Trophoblast cell (in vitro differentiated cells and primary cell): Measurements from ENCODE around the gene IRS1.

Experiments
- DNase-seq, 2 donors: peaks; one replicate each; pipeline ENCODE4 v3.0.0-alpha.2; 2016
- H2AFZ ChIP-seq: 2 replicates; pipeline ENCODE4 v1.6.1; 2013; ENCODE audit warnings: low read length, moderate library complexity, mild to moderate bottlenecking; ENCODE audit not compliant: insufficient read depth, poor library complexity
- H2AK5ac ChIP-seq: 2 replicates; pipeline ENCODE4 v1.6.1; 2013; ENCODE audit warnings: mild to moderate bottlenecking, low read length
- H2BK120ac ChIP-seq: 2 replicates; pipeline ENCODE4 v1.6.1; 2013; ENCODE audit warnings: low read length, mild to moderate bottlenecking, moderate library complexity; ENCODE audit not compliant: insufficient read depth, poor library complexity
- H2BK12ac ChIP-seq: 2 replicates; pipeline ENCODE4 v1.6.1; 2013; ENCODE audit warnings: mild to moderate bottlenecking, low read length, moderate library complexity
- H2BK5ac ChIP-seq: 2 replicates; pipeline ENCODE4 v1.6.1; 2013; ENCODE audit warnings: low read length, low read depth, moderate library complexity, mild to moderate bottlenecking; ENCODE audit not compliant: poor library complexity
- H3K14ac ChIP-seq: 2 replicates; pipeline ENCODE4 v1.6.1; 2013; ENCODE audit warnings: mild to moderate bottlenecking, low read length
- H3K18ac ChIP-seq: 2 replicates; pipeline ENCODE4 v1.6.1; 2013; ENCODE audit warnings: mild to moderate bottlenecking, low read length
- H3K23ac ChIP-seq: 2 replicates; pipeline ENCODE4 v1.6.1; 2013; ENCODE audit warnings: low read length
- H3K27ac ChIP-seq: 2 replicates; pipeline ENCODE4 v1.5.1; 2013; ENCODE audit warnings: low read depth, mild to moderate bottlenecking, inconsistent platforms, low read length, moderate library complexity
- H3K27me3 ChIP-seq: 2 replicates; pipeline ENCODE4 v1.6.1; 2013; ENCODE audit warnings: inconsistent platforms, mild to moderate bottlenecking, low read length, moderate library complexity; ENCODE audit not compliant: insufficient read depth
- H3K36me3 ChIP-seq, 2 experiments: 1 replicate in 1 of 2; 2 replicates in 1 of 2; pipeline ENCODE4 v1.6.1; 2013; ENCODE audit warnings: low read length in 2 of 2, mild to moderate bottlenecking in 2 of 2, moderate library complexity in 1 of 2; ENCODE audit not compliant: insufficient read depth in 2 of 2, control insufficient read depth in 1 of 2
- H3K4ac ChIP-seq: 2 replicates; pipeline ENCODE4 v1.6.1; 2013; ENCODE audit warnings: low read depth, mild to moderate bottlenecking, low read length, moderate library complexity
- H3K4me1 ChIP-seq, 2 experiments: 1 replicate in 1 of 2; 2 replicates in 1 of 2; pipeline ENCODE4 v1.6.1; 2013; ENCODE audit warnings: low read length in 2 of 2, mild to moderate bottlenecking in 2 of 2, moderate library complexity in 1 of 2; ENCODE audit not compliant: insufficient read depth in 2 of 2, control insufficient read depth in 1 of 2
- H3K4me2 ChIP-seq: 2 replicates; pipeline ENCODE4 v1.6.1; 2013; ENCODE audit warnings: inconsistent platforms, mild to moderate bottlenecking, low read length, moderate library complexity
- H3K4me3 ChIP-seq: 2 replicates; pipeline ENCODE4 v1.5.1; 2013; ENCODE audit warnings: mild to moderate bottlenecking, low read depth, low read length, inconsistent platforms
- H3K79me1 ChIP-seq: one replicate; pipeline ENCODE4 v1.6.1; 2013; ENCODE audit warnings: low read length
- H3K79me2 ChIP-seq: 2 replicates; pipeline ENCODE4 v1.6.1; 2013; ENCODE audit warnings: low read length, mild to moderate bottlenecking; ENCODE audit not compliant: control insufficient read depth, insufficient read depth, poor library complexity
- H3K9ac ChIP-seq: 2 replicates; pipeline ENCODE4 v1.6.1; 2013; ENCODE audit warnings: mild to moderate bottlenecking, low read length
- H3K9me3 ChIP-seq: 2 replicates; pipeline ENCODE4 v1.6.1; 2013; ENCODE audit warnings: low read depth, mild to moderate bottlenecking, control low read depth, inconsistent platforms, low read length; ENCODE audit not compliant: insufficient read depth
- H4K12ac ChIP-seq: 2 replicates; pipeline ENCODE4 v1.6.1; 2013; ENCODE audit warnings: low read depth, mild to moderate bottlenecking, low read length, moderate library complexity
- H4K8ac ChIP-seq: 2 replicates; pipeline ENCODE4 v1.6.1; 2013; ENCODE audit warnings: low read depth, mild to moderate bottlenecking, low read length, moderate library complexity
- H4K91ac ChIP-seq: one replicate; pipeline ENCODE4 v1.6.1; 2013; ENCODE audit warnings: low read depth, mild to moderate bottlenecking, low read length, moderate library complexity
- WGBS: extraction: QIAGEN DNeasy Blood & Tissue Kit; methylation state at CpG from one replicate; pipeline ENCODE4 v1.1.7; 2013; ENCODE audit warnings: missing lambda C conversion rate; ENCODE audit not compliant: insufficient read length, insufficient coverage; ENCODE audit errors: extremely low coverage; 5-methylcytosine and 5-hydroxymethylcytosine counted together

IRS1 gene

DNA sequence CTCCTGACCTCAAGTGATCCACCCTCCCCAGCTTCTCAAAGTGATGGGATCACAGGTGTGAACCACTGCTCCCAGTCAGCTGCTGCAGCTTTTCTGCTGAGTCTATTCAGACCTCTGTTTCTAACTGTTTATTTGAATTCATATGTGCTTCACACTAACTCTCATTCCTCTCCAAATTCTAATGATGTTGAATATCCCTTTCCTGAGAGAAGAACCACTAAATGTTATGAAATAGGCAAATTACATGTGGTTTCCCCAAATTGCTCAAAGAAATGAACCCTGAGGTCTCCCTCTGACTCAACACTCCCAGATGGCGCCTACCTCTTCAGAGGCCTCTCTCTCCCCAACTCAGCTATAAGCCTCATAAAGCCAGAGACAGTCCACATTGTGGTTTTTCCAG, 98.6 kb downstream of the IRS1 start:
- no peak overlapping the region for H3K4me2 ChIP-seq
- no peaks in the 10 kb centered on the region for H3K79me2 ChIP-seq
- H2BK120ac ChIP-seq: no peak overlapping the region
- no peak for DNase-seq
- no peak overlapping the region for H3K4ac ChIP-seq
- H2AFZ ChIP-seq: no peak overlapping the region
- peaks cover 0 to 2% of the 10 kb centered on the region in 2 experiments for H3K4me1 ChIP-seq
- H3K9ac ChIP-seq: no peak overlapping the region
- no peak overlapping the region for H4K12ac ChIP-seq
- no peak overlapping the region for H2BK12ac ChIP-seq
- H4K8ac ChIP-seq: no peak overlapping the region
- H3K27ac ChIP-seq: no peak overlapping the region
- no peak overlapping the region for H4K91ac ChIP-seq
- H3K4me3 ChIP-seq: no peak overlapping the region
- no peaks in the 10 kb centered on the region for H3K36me3 ChIP-seq
- no peaks in the 10 kb centered on the region for H3K79me1 ChIP-seq
- H3K18ac ChIP-seq: no peak overlapping the region
- H3K27me3 ChIP-seq: no peaks in the 10 kb centered on the region
- no peak overlapping the region for H3K14ac ChIP-seq
- no peak overlapping the region for H2BK5ac ChIP-seq
- no CpG with 5 or more reads among the region's 1 CpG for WGBS
- no peak overlapping the region for H3K23ac ChIP-seq
- no peaks in the 10 kb centered on the region for H3K9me3 ChIP-seq
- no peak overlapping the region for H2AK5ac ChIP-seq

DNA sequence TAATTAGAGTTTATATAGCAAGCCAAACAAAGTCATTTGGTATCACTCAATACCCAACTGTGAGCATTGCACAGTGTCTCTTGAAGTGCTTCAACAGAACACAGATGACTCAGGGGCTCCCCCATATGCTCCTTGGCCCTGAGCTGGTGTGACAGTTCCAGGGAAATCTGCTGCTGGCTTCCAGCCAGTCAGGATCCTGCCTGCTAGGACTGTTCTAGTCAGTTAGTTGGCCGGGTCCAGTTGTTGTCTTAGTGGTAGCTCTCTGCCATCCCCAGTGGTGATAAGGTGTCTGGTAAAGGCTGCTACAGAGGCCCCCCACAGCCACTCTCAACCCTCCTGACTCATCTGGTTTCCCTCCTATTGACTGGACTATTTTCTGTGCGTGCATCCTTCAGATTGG, 100.3 kb downstream of the IRS1 start:
- H3K4me2 ChIP-seq: no peak overlapping the region
- H3K36me3 ChIP-seq: no peaks in the 10 kb centered on the region
- H3K4me1 ChIP-seq: peaks cover 0 to 2% of the 10 kb centered on the region in 2 experiments
- H3K4ac ChIP-seq: no peak overlapping the region
- H3K79me2 ChIP-seq: no peaks in the 10 kb centered on the region
- H3K79me1 ChIP-seq: no peaks in the 10 kb centered on the region
- no CpG with 5 or more reads among the region's 2 CpGs for WGBS
- no peak overlapping the region for H3K23ac ChIP-seq
- H2BK120ac ChIP-seq: no peak overlapping the region
- no peak overlapping the region for H3K18ac ChIP-seq
- no peak overlapping the region for H2AFZ ChIP-seq
- no peaks in the 10 kb centered on the region for H3K9me3 ChIP-seq
- H4K8ac ChIP-seq: no peak overlapping the region
- H3K27me3 ChIP-seq: no peaks in the 10 kb centered on the region
- H4K91ac ChIP-seq: no peak overlapping the region
- no peak overlapping the region for H2BK5ac ChIP-seq
- no peak overlapping the region for H4K12ac ChIP-seq
- no peak for DNase-seq
- no peak overlapping the region for H3K27ac ChIP-seq
- H2AK5ac ChIP-seq: no peak overlapping the region
- no peak overlapping the region for H3K14ac ChIP-seq
- no peak overlapping the region for H3K4me3 ChIP-seq
- no peak overlapping the region for H2BK12ac ChIP-seq
- H3K9ac ChIP-seq: no peak overlapping the region

DNA sequence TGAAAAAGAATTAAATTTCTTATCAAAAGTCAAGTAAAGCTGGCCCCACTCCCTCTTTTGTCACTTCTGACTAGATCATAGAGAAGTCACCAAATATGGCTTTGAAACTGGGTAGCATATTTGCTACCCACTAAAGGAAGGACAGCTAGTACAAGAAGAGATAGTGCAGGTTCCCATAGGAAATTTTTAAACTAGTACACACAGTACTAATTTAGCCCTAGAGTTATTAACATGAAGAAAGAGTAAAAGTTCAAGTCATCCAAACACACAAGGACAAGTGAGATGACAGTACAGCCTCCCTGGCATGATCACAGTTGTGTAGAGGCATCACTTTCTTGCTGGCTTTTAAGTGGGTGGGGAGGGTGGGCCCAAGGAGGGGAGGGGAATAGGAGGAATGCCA, 100.9 kb downstream of the IRS1 start:
- H3K14ac ChIP-seq: no peak overlapping the region
- H3K27ac ChIP-seq: no peak overlapping the region
- H2BK120ac ChIP-seq: no peak overlapping the region
- H3K4ac ChIP-seq: no peak overlapping the region
- H2AFZ ChIP-seq: no peak overlapping the region
- H3K79me2 ChIP-seq: no peaks in the 10 kb centered on the region
- H3K79me1 ChIP-seq: no peaks in the 10 kb centered on the region
- no peak overlapping the region for H3K9ac ChIP-seq
- H2BK5ac ChIP-seq: no peak overlapping the region
- H3K36me3 ChIP-seq: no peaks in the 10 kb centered on the region
- H4K8ac ChIP-seq: no peak overlapping the region
- H2BK12ac ChIP-seq: no peak overlapping the region
- no peak overlapping the region for H2AK5ac ChIP-seq
- no peak overlapping the region for H3K23ac ChIP-seq
- DNase-seq: no peak
- no peaks in the 10 kb centered on the region for H3K9me3 ChIP-seq
- H3K4me3 ChIP-seq: no peak overlapping the region
- no peaks in the 10 kb centered on the region for H3K27me3 ChIP-seq
- no peak overlapping the region for H4K12ac ChIP-seq
- H4K91ac ChIP-seq: no peak overlapping the region
- H3K4me2 ChIP-seq: no peak overlapping the region
- H3K4me1 ChIP-seq: peaks cover 0 to 2% of the 10 kb centered on the region in 2 experiments
- H3K18ac ChIP-seq: no peak overlapping the region

DNA sequence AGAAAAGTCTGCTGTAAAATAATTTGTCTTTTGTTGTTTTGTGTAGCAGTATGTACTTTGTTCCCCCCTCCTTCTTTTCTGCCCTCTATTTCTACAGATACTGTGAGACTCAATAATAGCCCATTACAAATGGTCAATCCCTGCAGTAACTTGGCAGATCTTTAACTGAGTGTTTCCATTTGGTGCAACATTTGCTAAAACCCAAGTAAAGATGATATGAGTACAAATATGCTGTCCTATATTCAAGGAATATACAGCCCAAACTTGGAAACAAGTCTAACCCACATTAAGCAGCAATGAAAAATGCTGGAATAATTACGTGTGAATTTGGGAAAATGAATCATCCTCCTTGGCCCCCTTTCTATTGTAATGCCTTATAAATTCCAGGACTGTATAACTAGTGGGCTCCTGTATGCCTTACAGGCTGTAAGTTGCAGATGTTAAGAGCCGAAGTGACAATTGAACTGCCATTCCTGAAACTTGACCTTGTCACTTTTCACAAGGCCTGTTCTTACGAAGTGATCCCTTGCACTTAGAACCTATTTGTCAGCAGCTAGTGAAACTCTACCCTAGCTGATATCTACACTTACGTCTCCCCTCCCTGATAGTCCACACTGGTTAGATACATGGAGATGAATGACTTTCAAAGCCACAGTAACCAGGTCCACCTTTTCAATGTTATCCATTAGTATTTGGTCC, 104.9 kb downstream of the IRS1 start:
- H3K4me2 ChIP-seq: no peak overlapping the region
- no peak overlapping the region for H2AK5ac ChIP-seq
- no peaks in the 10 kb centered on the region for H3K27me3 ChIP-seq
- DNase-seq: no peak
- WGBS: no CpG with 5 or more reads among the region's 4 CpGs
- no peak overlapping the region for H2AFZ ChIP-seq
- H2BK5ac ChIP-seq: no peak overlapping the region
- H2BK12ac ChIP-seq: no peak overlapping the region
- H3K27ac ChIP-seq: no peak overlapping the region
- no peaks in the 10 kb centered on the region for H3K79me1 ChIP-seq
- no peak overlapping the region for H4K12ac ChIP-seq
- H3K14ac ChIP-seq: no peak overlapping the region
- no peak overlapping the region for H3K4me3 ChIP-seq
- no peak overlapping the region for H3K18ac ChIP-seq
- H4K91ac ChIP-seq: no peak overlapping the region
- no peak overlapping the region for H3K4ac ChIP-seq
- peaks cover 0 to 3% of the 10 kb centered on the region in 2 experiments for H3K4me1 ChIP-seq
- H4K8ac ChIP-seq: no peak overlapping the region
- H3K9ac ChIP-seq: no peak overlapping the region
- H3K9me3 ChIP-seq: no peaks in the 10 kb centered on the region
- no peak overlapping the region for H3K23ac ChIP-seq
- no peak overlapping the region for H2BK120ac ChIP-seq
- H3K36me3 ChIP-seq: no peaks in the 10 kb centered on the region
- H3K79me2 ChIP-seq: no peaks in the 10 kb centered on the region
